Measurements from ENCODE around the gene FAM222B.
"Not testable (repeated sequence)": the region's sequence is repeated elsewhere in the genome, so short reads cannot be mapped to it uniquely, and the experiment has no call there.

FAM222B gene

GRCh38 chr17:28744972-28745785 lies 97.4 kb downstream of the FAM222B start:
- no peak for DNase-seq

GRCh38 chr17:28744104-28744971 lies 98.3 kb downstream of the FAM222B start:
- no peak for DNase-seq

GRCh38 chr17:28743243-28744103 lies 99.1 kb downstream of the FAM222B start, which contains the start of gene TRAF4:
Gene TRAF4, plus strand, starts transcription at chr17:28744011. Its CDS starts 102 bp downstream, at chr17:28744113.
- no peak for DNase-seq

GRCh38 chr17:28741358-28742349 lies 100.9 kb downstream of the FAM222B start:
- no peak for DNase-seq

GRCh38 chr17:28740406-28741357 lies 101.9 kb downstream of the FAM222B start:
- DNase-seq, result no peak

GRCh38 chr17:28738680-28739384 lies 103.8 kb downstream of the FAM222B start:
- DNase-seq, result no peak

GRCh38 chr17:28737770-28738679 lies 104.6 kb downstream of the FAM222B start:
- no peak for DNase-seq

- DNase-seq, result no peak
Measured at GRCh38 chr17:28737316-28737715, 105.3 kb downstream of the FAM222B start.

- not testable (repeated sequence) for DNase-seq
Measured at GRCh38 chr17:28735913-28736769, 106.4 kb downstream of the FAM222B start.

GRCh38 chr17:28735242-28735722 lies 107.3 kb downstream of the FAM222B start:
- DNase-seq, result no peak

GRCh38 chr17:28734712-28735241 lies 107.8 kb downstream of the FAM222B start:
- DNase-seq, result no peak

GRCh38 chr17:28733346-28733745 lies 109.2 kb downstream of the FAM222B start:
- no peak for DNase-seq

GRCh38 chr17:28729950-28730330 lies 112.7 kb downstream of the FAM222B start:
- DNase-seq, result no peak

GRCh38 chr17:28728364-28729200 lies 114.0 kb downstream of the FAM222B start, which contains the start of gene NEK8:
Gene NEK8, plus strand, starts transcription at chr17:28728788. Its CDS starts 26 bp downstream, at chr17:28728814.
- DNase-seq, result peak in 1 of 2 experiments; percentile 45

GRCh38 chr17:28726627-28727491 lies 115.7 kb downstream of the FAM222B start:
- DNase-seq, result peak; percentile 53 to 71
